Measurements from ENCODE around the gene FHOD3.

FHOD3 gene

DNA sequence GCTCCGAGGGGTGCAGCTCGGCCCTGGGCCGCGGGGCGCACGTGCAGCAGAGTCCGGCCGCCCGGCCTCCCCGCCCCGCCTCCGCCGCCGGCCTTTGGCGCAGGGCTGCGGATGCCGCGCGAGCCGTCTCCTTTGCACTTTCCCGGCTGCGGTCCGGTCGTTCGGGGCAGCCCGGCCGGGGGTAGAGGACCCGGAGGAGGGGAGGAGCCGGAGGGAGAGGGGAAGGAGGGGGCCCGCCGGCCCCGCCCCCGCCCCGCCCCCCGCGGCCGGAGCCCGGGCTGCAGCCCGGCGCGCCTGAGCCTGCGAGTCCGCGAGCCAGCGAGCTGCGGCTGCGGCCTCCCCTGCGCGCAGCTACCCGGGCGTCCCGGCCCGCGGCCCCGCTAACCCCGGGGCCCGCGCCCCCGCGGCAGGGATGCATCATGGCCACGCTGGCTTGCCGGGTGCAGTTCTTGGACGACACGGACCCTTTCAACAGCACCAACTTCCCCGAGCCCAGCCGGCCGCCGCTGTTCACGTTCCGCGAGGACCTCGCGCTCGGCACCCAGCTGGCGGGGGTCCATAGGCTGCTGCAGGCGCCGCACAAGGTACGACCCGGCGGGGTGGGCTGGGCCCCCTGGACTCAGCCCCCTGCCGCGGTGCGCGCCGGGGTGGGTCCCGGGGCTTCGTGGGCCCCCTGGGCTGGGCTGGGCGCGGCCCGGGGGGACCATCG is at the start of gene FHOD3:
FHOD3 (plus strand) TSS at position 297 of the 709 bp plus-strand sequence; CDS start at position 420, 123 bp downstream.
- peak; percentile 44 for DNase-seq

DNA sequence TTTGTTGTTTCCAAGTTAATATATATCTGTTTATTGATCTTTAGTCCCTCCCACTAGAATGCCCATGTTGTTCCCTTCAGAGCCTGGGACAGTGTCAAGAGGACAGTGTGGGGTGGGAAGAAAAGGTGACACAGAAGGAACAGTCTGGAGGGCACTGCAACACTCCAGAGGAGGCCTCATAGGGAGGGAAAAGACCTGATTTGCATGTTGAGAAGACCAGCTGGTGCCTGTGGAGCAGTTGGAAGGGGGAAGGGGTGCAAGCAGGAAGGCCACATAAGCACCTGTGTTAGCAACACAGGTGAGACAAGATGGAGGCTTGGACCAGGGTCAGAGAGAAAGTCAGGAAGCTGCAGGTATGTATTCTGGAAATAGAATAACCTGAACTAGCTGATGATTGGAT is 48.1 kb upstream of the FHOD3 start:
- no peak for DNase-seq

DNA sequence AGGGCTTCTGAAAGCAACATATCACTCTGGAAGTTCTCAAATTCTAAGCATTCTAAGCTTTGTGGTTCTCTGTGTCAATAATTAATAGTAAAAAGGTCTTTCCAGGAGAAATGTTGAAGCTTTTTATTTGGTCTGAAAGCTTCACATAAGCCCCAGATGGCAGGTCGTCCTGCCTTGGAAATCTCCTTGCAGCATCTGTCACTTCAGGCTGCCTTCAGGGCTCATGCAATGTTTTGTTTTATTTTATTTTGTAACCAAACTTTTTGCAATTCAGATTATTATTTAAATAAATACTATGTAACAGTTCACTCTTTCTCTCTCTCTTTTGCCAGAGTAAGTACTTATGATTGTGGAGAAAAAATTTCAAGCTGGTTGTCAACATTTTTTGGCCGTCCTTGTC is 46.7 kb upstream of the FHOD3 start:
- no peak for DNase-seq

DNA sequence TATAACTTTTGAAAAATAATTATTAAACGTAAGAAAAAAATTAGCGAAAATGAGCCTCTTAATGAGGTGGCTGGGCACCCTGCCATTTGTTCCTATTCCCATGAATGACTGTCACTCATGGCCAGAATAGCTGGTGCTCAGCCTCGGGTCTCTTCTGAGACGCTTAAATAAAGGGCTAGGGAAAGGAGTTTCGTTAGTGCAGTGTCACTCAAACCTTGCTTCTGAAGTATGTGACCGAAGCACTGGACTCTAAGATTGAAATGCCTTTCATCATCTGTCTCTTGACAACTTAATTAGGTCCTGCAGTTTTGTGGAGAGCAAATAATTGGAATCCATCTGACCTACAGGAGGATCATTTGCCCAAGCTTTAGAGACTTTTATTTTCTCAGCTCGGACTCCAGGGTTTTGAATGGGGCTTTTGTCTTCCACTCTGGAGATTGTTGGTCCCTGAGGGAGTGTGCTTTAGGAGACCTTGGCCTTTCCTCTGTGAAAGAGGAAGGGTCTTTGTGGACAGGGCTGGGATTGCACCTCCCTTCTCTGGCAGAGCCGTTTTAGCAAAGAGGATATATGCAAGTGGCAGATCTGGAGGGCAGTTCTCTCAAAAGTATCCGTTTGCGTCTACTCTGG is 42.3 kb upstream of the FHOD3 start:
- no peak for DNase-seq

DNA sequence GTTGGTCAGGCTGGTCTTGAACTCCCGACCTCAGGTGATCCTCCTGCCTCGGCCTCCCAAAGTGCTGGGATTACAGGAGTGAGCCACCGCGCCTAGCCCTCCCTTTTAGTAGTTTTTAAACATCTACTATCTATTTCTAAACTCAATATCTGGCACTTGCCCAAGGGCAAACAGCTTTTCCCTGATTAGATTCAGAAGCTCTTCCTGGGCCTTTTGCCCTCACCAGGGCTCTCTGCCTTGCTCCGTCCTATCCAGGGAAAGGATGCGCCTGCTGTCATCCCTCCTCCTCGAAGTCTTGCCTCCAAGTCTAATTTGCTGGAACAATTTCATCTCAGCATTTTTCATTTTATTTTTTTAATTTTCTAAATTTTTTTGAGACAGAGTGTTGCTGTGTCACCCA is 41.4 kb upstream of the FHOD3 start:
- DNase-seq: no peak

DNA sequence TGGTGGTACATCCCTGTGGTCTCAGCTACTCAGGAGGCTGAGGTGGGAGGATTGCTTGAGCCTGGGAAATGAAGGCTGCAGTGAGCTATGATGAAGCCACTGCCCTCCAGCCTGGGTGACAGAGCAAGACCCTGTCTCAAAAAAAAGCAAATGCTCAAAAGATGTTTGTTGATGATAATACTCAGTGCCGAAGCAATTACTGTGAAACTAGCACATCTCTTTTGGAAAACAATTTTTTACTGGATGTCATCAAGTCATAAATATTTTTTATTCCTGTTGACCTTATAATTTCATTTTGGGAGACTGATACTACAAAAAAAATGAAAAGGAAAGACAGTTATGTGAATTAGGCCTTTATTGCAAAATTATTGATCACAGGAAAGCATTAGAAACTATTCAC is 34.5 kb upstream of the FHOD3 start:
- DNase-seq: no peak

DNA sequence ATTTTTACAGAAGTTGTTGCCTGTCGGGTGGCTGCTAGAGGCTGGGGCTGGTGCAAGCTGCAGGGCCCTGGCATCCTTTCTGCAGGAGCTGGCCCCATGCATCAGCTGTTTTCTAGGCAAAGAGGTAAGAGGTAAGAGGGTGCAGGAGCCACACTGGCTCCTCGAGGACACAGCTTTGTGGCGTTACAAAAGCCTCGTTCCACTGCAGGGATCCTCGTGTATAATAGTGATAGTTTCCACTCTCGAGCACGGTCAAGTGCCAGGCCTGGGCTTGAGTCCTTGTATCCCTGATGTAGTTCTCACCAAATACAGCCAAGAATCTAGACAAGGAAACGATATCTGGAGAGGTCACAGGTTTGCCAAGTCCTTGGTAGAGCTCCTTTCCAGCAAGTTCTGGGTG is 33.2 kb upstream of the FHOD3 start:
- no peak for DNase-seq

DNA sequence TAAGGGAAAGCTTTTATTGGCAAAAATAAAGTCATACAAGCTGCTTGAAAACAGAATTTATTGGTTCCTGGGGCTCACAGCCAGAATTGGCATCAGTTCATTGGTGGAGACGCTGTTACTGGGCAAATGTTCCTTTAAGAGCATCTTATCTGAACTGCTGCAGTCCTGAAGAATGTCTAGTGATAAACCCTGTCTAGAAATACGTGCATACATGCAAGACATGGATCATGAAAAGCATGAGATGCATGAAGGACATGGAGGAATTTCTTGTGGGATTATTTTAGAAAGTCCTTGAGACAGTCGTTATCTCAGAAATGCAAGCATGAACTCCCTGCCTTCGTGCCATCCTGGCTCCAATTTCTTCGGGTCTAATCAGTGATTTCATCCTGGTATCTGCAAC is 32.5 kb upstream of the FHOD3 start:
- DNase-seq: no peak

DNA sequence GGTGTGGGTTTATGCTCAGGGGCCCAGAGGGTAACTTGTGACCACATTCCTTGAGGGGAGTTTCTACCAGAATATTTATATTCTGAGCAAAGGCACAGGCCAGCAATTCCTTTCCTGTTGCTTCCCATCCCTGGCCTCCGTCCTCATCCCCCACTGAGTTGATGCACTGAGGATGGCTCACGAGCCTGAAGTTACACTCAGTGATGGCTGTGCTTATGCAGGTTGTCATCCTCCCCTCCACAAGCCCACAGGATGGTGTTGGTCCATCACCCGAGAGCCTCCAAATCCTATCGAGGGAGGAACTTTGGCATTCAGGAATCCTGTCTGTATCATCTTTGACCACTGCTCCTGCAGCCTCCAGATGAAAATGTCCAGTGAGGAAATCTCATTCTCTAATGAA is 28.4 kb upstream of the FHOD3 start:
- DNase-seq: no peak

DNA sequence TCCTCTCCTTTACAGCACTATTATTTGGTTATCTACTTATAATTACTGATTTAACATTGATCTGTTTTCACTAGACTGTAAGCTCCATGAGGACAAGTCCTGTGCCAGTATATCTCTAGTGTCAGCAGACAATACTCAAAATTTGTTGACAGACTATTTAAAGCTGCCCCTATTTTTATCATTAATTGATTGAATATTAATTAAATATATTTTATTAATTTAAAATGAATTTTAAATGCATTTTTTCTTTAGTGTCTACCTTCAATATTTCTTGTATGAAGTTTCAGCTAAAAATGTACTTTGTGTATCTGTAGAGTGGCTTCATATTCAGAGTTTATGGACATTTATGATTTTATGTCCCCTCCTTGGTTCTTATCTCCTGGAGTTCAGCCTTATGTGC is 26.4 kb upstream of the FHOD3 start:
- no peak for DNase-seq

DNA sequence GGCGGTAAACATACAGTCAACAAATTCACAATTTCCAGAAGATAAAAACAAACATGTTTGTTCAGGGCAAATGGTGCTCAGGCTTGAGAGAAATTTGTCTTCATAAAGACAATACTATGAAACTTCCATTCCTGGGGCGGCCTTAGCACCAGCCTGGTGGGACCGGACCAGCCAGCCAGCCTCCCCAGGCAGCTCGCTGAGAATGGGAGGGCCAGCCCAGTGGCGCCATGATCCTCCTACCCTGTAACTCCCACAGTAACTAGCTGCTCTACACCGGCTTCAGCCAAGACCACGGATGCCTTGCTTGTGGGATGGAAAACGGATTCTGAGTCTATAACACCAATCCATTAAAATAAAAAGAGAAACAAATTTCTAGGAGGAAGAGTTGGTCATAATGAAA is 24.2 kb upstream of the FHOD3 start:
- DNase-seq: no peak

DNA sequence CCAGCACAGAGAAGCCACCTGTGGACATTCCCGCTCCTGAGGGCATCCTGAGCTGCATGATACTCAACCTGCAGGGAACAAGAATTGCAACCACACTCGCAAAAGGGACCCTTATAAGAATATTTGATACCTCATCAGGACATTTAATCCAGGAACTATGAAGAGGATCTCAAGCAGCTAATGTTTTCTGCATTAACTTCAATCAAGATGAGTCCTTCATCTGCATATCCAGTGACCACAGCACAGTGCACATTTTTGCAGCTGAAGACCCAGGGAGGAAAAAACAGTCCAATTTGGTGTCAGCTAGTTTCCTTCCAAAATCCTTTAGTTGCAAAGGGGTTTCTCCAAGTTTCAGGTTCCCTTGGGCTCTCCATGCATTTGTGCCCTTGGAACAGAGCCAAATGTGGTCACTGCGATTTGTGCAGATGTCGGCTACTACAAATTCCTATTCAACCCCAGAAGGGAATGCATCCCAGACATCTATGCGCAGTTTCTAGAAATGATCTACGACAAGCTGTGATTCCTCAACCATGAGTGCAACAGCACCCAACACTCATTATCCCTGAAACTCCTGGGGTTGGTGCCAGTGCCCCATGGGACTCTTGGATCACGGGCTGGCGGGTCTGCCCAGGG is 23.3 kb upstream of the FHOD3 start:
- DNase-seq: no peak

DNA sequence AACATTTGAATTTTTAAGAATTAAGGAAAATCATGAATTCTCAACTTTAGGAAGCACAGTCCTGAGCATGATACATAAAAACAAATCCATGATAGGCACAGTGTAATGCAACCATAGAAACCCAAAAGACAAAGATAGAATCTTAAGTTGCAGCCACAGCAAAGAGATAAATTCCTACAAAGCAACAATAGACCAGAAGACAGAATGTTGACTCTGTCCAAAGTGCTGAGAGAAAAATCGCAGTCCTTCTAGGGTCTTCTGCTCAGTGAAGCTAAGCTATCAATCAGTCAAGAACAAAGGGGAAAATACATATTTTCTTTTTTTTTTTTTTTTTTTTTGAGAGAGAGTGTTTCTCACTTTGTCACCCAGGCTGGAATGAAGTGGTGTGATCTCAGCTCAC is 22.0 kb upstream of the FHOD3 start:
- no peak for DNase-seq

DNA sequence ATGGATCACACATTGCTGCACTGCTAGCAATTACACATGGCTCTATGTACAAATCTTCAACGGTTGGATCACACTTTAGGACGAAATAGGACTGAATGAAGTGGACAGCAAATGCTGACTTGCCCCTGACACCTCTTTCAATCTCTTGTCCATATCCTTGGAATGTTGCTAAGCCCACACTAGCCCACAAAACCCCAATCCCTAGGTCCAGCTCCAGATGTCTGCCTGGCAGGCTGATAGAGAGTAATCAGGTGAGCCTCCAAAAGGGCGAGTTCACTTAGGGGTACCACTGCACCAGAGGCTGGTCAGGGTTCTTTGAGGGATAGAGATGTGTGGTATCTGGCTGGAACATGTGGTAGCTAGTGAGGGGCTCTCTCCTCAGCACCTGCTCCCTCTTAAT is 18.5 kb upstream of the FHOD3 start:
- DNase-seq: no peak

DNA sequence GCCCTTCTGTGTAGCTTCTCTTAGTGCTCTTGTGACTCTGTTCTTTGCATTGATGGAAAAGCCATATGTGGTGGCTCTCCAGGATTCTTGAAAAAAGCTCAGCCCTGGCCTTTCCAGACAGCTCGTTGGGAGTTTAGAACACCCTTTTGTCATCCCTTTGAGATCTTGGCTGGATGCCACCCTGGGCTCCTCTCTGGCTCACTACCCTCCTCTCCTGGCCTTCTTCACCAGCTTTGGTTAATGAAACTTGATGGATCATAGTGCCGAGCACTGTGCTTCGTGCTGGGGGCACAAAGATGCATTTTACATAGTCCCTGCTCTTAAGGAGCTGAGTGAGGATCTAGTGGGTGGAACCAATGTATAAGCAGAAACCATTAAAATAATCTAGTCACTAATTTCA is 15.6 kb upstream of the FHOD3 start:
- no peak for DNase-seq

DNA sequence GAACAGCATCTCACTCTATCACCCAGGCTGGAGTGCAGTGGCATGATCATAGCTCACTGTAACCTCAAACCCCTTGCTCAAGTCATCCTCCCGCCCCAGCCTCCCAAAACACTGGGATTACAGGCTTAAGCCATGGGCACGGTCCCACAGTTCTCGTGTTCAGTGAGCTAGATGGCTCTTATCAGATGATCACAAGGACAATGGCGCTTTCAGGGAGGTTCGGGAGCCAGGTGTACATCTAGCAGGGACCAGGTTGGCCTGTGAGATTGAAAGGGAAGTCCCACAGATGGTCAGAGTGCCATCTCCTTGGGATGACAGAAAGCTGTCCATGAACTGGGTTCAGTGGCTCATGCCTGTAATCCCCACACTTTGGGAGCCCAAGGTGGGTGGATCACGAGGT is 14.1 kb upstream of the FHOD3 start:
- no peak for DNase-seq

DNA sequence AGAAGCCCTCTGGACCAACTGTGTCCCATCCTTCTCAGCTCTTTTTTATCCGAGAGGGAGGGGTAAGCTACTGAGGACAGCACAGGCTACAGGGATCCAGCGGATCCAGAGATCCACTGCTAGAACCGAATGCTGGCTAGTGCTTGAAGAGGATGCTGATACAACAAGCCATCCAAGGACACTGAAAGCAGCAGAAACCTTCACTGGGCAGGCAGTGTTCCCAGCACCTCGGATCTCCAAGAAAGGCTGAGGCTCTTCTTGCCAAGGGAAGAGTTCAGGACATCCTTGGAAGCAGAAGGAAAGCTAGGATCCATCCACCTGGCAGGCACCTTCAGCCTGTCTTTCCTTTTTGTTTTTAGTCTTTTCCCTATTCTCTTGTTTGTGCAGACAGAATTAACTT is 13.2 kb upstream of the FHOD3 start:
- no peak for DNase-seq

DNA sequence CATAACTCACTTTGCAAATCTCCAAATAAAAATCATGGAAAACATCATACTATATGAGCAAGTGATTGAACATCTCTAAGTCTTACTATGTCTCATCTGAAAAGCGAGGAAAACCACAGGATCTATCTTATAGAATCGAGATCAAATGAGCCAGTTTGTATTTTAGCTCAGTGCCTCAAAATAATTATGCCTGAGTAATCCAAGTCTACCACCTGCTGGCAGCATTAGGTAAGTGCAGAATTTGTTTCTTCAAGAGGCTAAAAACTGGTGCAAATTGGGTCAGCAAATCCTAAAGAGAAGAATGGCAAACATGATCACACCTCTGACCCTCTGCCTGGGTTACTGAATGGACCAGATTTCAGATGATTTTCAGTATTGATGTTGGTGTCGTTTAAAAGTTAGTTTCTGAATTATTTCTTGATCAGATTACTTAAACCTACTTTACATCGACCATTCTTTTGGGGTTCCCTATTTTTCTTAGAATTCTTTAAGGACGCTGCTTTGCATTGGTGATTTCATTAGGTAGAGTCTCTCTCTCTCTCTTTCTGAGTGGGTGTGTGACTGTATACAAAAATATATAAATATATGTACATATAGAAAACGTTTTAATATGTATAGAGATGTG is 12.7 kb upstream of the FHOD3 start:
- DNase-seq: peak; percentile 73

DNA sequence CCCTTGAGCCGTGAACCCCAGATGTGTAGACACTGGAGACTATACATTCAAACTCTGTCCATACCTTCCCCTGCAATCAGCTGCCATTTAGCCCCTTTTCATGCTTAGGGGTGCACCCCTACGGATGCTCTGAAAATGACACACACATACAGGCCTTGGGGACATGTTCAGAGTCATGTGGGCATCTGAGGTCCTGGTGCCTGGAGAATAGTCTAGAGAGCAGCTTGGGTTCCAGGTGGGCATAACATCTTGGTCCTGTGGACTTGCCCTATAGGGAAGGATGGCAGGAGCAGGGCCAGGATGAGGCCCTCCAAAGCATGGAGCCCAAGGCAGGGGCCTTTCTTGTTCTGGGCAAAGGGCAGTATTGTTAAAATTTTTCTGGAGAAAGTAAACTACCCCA is 9.9 kb upstream of the FHOD3 start:
- DNase-seq: no peak

DNA sequence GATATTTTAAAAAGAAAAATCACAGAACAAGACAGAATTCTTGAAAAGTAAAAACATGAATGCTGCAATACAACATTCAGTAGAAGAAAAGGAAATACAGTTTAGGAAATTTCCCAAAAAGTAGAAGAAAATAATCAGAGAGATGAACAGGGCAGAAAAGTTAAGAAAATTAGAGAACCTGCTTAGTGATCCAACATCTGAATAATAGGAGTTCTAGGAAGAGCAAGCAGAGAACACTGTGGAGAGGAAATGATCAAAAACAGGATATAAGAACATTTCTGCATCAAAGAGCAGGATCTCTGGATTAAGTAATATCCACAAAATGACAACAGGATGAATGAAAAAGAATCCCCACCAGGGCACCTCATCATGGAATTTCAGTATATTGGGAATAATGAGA is 8.8 kb upstream of the FHOD3 start:
- no peak for DNase-seq

DNA sequence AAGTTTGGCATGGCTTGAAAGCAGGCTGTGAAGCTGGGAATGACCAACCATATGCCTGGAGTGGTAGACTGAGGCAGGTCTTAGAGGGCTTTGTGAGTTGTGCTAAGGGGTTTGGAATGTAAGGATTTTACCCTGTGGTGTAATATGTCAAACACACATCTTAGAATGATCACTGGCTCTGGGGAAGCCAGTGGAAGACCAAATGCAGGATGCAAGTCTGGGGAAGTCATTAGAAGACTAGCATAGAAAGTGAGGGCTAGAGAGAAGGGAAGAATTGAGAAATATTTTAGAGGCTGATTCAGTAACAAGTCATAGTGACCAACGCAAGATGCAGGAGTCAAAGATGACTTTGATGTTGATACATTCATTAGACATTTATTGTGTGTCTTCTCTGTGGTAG is 3.5 kb upstream of the FHOD3 start:
- DNase-seq: no peak

DNA sequence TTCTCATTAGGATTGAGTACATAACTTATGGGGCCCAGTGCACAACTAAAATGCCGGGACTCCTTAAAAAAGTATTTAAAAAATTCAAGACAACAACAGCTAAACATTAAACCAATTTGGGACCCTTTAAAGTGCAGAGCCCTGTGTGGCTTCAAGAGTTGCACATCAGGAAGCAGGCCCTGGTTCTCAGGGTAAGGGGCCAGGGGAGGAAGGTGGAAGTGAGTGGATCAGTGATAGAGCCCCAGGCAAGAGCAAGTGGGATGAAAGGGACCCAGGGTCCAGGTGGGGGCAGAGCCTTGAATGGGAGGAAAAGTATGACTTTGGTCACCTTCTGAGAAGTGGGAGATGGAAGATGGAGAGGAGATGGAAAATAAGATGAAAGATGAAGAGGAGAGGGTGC is 2.3 kb upstream of the FHOD3 start:
- DNase-seq: no peak

DNA sequence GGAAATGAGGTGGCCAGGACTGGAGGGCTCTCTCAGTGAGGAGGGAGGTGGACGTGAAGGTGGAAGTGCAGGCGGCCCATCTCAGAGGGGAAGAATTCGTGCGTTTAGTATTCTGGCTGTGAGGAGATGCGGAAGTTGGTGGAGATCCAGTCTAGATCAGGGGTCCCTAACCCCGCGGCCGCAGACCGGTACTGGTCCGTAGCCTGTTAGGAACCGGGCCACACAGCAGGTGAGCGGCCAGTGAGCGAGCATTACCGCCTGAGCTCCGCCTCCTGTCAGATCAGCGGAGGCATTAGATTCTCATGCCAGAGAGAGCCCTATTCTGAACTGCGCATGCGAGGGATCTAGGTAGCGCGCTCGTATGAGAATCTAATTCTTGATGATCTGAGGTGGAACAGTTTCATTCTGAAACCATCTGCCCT is 1.6 kb upstream of the FHOD3 start:
- no peak for DNase-seq
